Lung microvascular endothelial cell (primary cell): ENCODE data around the gene NSG1. TPM values are rescaled to one million over a fixed set of nuclear protein-coding genes. Genes with fewer than 3 reads are reported as not detected.

Experiments
- total RNA-seq: library from RNA; depleted of rRNA; stranded (reverse); fragments of >200 nt; gene quantifications from 2 replicates; pipeline ENCODE4 v1.2.1, GENCODE V29; 2014

NSG1 gene
- total RNA-seq, 1 donor from 2014 or later: not detected

Other genes starting within 250 kb of the NSG1 start
- gene OTOP1, start 160.2 kb upstream of the NSG1 start, total RNA-seq: not detected in 2 replicates
- gene TMEM128, start 138.9 kb upstream of the NSG1 start, total RNA-seq: 14.6 and 16.3 TPM in 2 replicates
- 7.6 and 9.9 TPM in 2 replicates for gene LYAR, start 96.9 kb upstream of the NSG1 start, total RNA-seq
- gene ZBTB49, start 96.9 kb upstream of the NSG1 start, total RNA-seq: 2.4 and 3.2 TPM in 2 replicates
- 13.1 and 14.1 TPM in 2 replicates for gene STX18, start 154.9 kb downstream of the NSG1 start, total RNA-seq